ENCODE results near the gene SLC38A6.

Gene SLC38A6

DNA sequence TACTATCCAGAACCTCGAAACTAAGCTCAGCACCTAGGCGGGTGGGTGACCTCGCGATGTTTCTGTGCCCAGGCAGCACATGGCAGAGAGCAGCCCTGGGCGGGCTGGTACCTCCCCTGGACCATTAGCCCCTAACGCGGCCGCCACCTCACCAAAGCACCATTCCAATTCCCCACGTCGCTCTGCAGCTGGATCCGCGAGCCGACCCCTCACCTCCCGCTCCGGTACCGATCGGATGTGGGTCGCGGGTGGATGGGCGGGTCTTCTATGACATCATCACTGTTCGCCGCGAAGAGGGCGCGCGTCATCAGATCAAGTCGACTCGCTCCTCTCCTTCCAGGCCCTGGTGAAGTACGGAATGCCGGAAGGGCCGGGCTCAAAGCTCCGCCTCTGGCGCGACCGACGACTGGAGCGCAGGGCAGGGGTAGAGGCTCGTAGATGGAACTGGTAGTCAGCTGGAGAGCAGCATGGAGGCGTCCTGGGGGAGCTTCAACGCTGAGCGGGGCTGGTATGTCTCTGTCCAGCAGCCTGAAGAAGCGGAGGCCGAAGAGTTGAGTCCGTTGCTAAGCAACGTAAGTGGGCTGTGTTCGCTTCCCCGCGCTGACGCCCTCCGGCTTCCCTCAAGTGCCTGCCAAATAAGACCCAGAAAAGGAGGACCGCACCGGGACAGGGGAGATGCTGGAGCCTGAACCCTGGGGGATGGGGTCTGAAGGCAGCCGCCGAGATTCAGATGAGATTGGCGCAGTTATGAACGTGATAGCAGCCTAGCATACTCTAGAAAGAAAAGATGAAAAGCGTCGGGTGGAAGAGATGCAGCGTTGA, at the start of gene SLC38A6, which contains the start of gene TRMT5:
TSS of gene SLC38A6 (plus strand) at position 435 of the 822 bp plus-strand sequence. CDS start at position 468, 33 bp downstream.
TSS of gene TRMT5 (minus strand) at position 269 of the 822 bp plus-strand sequence. CDS start at position 163, 106 bp downstream.
- peak; percentile 82 for DNase-seq (ENCODE audit: low read depth)

DNA sequence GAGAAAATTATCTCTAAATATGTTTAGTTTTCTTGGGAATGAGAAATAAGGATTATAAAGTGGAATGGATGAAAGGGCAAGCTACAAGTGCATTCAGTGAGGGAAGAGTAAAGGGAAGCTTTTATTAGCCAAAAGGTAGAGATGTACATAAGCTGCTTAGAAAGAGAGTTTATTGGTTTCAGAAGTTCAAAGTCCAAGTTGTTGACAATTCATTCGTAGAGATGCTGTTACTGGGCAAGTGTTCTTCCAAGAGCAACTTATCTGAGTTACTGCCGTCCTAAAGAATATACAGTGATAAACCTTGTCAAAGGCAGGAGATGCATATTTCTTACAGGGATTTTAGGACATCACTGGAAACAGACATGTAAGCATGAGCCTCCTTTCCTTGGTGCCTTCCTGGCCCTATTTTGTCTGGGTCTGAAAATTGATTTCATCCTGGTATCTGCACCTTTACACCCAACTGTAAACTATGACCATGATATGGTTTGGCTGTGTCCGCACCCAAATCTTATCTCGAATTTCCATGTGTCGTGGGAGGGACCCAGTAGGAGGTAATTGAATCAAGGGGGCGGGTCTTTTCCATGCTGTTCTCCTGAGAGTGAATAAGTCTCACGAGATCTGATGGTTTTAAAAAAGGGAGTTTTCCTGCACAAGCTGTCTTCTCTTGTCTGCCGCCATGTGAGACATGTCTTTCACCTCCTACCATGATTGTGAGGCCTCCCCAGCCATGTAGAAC, 47.0 kb upstream of the SLC38A6 start:
- DNase-seq (ENCODE audit: low read depth): no peak

DNA sequence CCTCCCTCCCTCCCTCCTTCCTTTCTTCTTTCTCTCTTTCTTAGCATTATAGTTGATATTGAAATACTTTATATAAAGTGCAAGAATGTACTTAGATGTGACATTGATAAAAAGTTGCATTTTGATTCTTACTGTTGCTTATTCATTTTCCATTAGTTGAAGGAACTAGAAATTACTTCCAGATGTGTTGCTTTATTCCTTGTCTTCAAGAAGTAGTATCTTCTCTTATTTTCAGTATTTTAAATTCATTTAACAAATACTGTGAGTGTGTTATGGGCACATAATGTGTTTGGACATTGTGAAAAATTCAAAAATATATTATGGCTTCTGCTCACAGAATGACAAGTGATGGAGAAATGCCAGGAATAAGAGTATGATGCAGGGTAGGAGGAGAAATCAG, 45.7 kb upstream of the SLC38A6 start:
- no peak for DNase-seq (ENCODE audit: low read depth)

DNA sequence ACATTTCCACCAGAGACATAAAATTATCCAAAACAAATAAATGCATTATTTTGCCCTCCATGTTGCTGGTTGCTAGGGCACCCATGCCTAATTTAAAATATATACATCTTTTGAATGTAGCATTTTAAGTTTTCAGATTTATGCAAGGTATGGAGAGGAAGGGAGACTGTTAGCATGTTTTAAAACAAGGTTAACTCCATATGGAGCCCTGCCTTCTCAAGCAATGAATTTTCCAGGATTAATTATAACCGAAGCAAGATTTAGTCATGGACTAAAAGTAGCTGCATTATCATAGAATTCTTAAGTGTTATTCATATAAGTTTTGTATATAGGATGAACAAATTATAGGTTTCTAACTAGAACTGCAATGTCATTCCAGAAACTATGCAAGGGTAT, 37.4 kb upstream of the SLC38A6 start:
- DNase-seq (ENCODE audit: low read depth): no peak

DNA sequence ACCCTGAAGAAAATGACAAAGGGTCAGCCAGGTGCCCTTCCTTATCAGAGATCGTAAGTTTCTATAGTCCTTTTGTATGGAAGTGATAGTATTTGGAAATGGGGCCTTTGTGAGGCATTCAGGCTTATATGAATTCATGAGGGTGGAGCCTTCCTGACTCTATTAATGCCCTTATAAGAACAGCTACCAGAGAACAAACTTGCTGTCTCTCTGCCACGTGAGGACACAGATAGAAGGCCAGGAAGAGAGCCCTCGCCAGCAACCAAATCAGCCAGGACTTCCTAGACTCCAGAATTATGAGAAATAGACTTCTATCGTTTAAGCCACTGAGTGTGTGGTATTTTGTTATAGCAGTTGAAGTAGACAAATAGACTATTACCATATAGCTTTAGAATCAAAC, 36.8 kb upstream of the SLC38A6 start:
- DNase-seq (ENCODE audit: low read depth): no peak

DNA sequence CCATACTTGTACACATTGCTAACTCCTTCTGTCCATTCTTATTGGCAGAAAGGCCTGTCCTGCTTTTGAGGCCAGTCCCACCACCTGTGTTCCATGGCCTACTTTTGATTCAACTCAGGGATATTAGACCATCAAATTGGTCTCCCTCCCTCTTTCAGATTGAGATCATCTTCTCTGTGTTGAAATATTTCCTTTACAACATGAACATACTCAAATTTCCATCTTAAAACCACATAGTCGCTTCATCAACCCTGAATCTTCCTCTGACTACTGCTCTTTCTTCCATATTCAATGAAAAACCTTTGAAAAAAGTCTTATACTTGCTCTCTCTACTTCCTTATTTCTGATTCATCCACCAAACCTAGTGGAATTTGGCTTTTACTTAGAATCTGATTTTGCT, 35.1 kb upstream of the SLC38A6 start:
- no peak for DNase-seq (ENCODE audit: low read depth)

DNA sequence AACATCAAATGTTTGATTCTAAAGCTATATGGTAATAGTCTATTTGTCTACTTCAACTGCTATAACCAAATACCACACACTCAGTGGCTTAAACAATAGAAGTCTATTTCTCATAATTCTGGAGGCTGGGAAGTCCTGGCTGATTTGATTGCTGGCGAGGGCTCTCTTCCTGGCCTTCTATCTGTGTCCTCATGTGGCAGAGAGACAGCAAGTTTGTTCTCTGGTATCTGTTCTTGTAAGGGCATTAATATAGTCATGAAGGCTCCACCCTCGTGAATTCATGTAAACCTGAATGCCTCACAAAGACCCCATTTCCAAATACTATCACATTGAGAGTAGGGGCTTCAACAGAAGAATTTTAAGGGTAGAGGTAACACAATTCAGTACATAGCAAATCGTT, 34.3 kb upstream of the SLC38A6 start:
- no peak for DNase-seq (ENCODE audit: low read depth)

DNA sequence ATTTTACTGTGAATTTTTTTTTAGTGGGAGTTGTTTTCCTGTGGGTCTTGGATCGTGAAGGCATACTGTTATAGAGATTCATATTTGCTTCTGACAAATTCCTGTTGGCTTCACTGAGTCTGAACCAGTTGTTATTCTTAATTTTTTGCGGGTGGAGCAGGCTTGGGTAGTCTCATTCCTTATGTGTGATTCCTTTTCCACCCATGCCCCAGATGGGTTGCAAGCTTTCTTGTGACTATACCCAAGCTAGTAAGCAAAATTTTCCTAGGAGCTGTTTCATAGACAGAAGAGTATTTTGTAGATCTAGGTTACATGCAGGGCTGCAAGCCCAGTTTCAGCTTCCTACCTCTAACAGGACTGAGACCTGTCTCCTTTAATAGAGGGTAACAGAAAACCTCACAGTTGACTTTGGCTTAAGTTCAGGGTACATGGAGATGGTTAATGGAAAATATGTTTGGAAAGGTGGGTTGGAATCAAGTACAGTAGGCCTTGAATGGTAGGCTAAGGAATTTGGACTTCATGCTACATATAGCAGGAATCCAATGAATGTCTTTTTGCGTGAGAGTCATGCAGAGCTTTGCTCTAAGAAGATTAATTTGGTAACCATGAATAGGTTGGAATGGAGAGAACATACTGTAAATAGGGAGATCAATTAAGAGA, 29.1 kb upstream of the SLC38A6 start:
- DNase-seq (ENCODE audit: low read depth): no peak

DNA sequence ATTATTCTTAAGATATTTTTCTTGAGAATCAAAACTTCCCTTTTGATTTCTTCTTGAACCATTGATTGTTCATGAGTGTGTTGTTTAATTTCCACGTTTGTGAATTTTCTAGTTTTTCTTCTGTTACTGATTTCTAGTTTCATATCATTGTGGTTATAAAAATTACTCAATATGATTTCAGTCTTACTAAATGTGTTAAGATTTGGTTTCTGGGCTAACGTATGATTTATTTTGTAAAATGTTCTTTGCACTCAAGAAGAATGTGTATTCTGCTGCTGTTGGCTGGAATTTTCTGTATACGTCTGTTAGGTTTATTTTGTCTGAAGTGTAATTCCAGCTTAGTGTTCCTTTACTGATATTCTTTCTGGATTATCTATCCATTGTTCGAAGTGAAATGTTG, 24.8 kb upstream of the SLC38A6 start:
- no peak for DNase-seq (ENCODE audit: low read depth)

DNA sequence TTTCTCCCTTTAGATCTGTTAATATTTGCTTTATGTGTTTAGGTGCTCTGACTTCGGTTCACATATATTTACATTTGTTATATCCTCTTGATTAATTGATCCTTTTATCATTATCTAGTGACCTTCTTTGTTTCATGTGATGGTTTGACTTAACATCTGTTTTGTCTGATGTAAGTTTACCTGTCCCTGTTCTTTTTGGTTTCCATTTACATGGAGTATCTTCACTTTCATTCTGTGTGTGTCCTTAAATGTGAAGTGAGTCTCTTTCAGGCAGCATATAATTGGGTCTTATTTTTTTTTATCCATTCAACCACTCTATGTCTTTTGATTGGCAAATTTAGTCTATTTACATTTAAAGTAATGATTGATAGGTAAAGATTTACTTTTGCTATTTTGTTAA, 24.4 kb upstream of the SLC38A6 start:
- no peak for DNase-seq (ENCODE audit: low read depth)

DNA sequence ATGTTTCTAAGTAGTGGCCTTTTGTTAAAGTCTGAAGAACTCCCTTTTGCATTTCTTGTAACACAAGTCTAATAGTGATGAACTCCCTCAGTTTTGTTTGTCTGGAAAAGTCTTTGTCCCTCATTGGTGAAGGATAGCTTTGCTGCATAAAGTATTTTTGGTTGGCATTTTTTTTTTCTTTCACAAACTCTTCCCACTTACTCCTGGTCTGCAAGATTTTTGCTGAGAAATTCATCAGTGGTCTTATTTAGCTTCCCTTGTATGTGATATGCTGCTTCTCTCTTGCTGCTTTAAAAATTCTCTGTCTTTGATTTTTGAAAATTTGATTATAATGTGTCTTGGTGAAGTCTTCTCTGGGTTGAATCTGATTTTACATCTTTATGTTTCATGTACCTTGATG, 22.9 kb upstream of the SLC38A6 start:
- no peak for DNase-seq (ENCODE audit: low read depth)

DNA sequence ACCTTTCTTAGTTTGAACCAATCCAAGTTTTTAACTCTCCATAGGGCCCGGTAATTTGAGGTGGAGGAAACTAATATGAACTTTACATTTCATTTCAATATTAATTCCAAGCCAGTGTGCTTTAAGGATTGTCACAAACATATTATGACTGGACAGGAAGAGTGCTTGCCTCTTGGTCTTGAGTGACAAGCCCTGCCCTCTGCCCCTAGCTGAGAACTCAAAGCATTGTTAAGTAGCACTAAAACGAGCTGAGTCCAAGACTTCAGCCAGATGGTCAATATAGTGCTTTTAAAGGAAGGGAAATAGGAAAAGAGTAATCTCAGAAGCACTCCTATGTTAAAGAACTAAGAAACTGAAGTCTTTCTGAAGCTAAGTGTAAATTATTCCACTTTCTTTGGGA, 17.3 kb upstream of the SLC38A6 start:
- no peak for DNase-seq (ENCODE audit: low read depth)

DNA sequence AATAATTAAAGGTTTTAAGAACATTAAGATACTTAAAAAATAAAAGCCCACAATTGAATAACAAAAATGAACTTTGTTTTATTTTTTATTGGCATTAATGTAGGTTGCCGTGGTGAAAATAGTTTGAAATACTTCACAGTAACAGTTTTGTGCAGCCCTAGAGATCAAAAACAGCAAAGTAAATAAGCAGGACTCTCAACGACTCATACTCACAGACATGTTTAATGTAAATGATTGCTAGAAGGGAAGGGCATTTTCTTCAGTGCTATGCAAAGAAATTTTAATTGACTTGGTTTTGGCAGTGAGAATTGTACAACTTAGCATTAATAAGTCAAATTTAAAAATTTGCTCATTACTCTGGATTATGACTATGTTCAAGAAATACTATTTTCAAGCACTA, 16.1 kb upstream of the SLC38A6 start:
- DNase-seq (ENCODE audit: low read depth): no peak

DNA sequence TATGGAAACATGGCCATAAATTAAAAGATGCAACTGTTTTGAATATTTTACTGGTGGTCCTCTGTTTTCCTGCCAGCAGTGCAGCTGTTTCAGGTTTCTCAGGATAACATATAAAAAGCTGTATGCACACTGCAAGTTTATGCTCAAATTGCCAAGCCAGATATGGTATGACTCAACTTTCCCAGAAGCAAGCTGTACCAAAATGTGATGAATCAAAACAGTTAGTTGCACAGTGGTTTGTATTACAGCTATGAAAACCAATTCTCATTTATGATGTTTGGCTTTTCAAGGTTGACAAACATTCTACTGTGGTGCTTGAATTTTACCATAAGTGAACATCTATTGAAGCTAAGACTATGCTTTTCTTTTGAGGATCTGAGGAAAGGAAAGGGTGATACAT, 15.6 kb upstream of the SLC38A6 start:
- no peak for DNase-seq (ENCODE audit: low read depth)

DNA sequence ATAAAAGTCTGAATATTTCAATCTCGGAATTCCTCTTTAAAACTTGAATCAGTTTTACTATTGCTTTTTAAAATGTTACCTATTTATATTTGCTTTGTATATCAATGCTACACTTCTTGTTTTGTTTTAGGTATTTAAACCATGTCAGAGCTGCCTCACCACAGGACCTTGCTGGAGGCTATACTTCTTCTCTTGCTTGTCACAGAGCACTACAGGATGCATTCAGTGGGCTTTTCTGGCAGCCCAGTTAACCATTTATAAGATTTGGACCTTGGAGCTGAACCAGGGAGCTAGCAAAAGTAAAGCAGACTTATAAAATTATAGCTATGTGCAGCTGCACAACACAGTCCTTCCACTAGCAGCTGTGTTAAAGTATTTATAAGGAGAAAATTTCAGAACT, 12.9 kb upstream of the SLC38A6 start:
- no peak for DNase-seq (ENCODE audit: low read depth)

DNA sequence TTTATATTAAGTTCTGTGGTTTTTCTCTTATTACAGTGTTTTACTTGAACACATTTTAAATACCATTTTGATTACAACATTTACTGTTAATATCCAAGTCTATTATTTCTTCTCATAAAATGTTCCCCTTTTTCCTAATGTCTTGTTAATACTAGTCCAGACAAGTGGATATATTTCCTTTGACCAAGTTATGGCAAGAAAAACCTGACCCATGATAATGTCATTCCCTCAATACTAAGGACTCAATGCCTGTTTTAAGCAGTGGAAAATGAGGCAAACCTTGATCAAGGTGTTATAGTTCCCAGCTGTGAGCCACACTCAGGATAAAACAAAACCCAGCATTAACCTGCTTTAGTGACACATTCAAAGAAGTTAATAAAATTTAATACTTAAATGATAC, 12.4 kb upstream of the SLC38A6 start:
- no peak for DNase-seq (ENCODE audit: low read depth)

DNA sequence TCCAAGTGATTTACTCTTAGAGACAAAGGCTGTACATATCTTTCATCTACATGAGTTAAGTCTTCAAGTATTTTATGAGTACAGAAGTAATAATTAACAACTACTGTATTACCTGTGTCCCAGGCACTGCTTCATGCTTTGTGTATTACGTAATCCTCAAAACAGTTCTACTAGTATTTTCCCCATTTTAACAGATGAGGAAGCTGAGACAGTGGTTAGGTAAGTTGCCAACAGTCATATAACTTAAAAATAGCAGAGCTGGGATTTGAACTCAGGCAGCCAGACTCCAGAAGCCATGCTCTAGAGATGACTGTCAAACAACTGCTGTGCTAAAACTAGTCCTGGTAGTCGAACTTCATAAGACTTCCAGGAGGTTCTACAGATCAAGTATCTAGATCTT, 10.9 kb upstream of the SLC38A6 start:
- no peak for DNase-seq (ENCODE audit: low read depth)

DNA sequence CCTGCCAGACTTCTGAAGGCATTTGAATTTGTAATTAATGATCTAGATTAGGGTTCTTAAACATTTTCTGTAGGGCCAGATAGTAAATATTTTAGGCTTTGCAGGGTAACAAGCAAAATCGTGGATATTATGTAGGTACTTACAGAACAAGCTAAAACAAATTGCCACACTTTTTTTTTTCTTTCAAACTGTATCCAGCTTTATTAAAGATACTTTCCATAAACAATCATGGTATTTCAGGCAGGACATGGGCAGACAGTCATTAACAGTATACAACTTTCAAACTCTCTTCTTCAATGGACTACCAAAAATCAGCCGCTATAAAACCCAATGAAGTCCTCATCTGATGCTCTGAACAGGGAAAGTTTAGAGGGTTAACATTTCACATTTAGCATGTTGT, 9.8 kb upstream of the SLC38A6 start:
- DNase-seq (ENCODE audit: low read depth): no peak

DNA sequence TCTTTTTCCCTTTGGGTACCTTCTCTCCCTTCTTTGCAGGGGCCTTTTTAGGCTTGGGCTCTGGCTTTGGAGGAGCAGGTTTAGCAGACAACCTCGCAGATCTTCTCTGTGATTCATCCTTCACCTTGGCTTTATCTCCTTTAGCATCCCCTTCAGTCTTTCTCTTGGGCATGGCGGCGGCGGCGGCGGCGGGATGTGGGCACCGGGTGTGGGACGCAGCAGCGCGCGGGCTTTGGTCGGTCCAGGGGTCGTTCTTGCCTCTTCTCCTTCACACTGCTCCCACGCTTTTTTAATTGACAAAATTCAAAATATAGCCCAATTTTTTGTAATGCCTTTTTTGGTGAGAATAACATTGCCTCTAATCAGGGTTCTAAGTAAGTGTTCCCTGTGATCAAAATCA, 8.8 kb upstream of the SLC38A6 start:
- DNase-seq (ENCODE audit: low read depth): no peak

DNA sequence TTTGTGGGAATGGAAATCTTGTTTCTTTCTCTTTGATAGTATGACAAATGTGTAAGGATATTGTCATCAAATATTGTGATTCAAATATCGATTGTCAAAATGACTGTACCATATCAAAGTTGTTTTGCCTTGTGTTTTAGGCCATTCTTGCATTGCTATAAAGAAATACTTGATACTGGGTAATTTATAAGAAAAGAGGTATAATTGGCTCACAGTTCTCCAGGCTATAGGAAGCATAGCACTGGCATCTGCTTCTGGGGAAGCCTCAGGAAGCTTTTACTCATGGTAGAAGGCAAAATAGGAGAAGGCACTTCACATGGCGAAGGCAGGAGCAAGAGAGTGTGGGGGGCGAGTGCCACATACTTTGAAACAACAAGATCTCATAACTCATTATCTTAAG, 8.0 kb upstream of the SLC38A6 start:
- no peak for DNase-seq (ENCODE audit: low read depth)

DNA sequence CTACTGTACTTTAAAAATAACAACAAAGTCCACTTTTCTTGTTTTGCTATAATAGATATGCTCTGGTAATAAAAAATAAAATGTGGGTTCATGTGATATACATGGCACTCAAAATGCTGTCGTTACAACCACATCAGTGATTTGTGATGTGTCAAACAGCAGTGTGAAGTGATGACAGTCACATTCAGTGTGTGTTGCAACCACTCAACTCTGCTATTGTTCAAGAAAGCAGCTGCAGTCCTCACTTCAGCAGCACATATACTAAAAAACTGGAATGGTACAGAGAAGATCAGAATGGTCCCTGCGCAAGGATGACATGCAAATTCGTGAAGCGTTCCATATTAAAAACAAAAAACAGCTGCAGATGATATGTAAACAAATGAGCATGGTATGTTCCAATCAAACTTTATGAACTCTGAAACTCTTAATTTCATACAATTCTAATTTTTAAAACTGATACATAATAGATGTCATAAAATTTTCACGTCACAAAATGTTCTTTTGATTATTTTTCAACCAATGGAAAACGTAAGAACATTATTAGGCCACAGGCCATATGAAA, 6.9 kb upstream of the SLC38A6 start:
- DNase-seq (ENCODE audit: low read depth): no peak

DNA sequence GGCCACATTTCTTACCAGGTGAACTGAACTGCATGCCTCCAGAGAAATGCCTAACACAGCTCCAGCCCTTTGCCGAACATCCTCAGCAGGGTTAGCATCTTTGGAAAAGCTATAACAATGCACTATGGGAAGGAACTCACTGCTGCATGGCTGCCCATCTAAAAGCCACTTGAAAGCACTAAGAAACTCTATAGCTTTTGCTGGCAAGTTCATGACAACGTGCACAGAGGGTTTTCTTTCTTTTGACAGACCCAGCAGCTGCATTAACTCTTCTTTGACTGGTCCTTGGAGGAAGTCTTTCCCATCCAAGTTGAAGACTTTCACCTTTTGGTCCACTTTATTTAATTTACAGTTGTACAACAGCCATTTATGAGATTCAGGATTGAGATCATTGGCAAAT, 5.5 kb upstream of the SLC38A6 start:
- DNase-seq (ENCODE audit: low read depth): no peak

DNA sequence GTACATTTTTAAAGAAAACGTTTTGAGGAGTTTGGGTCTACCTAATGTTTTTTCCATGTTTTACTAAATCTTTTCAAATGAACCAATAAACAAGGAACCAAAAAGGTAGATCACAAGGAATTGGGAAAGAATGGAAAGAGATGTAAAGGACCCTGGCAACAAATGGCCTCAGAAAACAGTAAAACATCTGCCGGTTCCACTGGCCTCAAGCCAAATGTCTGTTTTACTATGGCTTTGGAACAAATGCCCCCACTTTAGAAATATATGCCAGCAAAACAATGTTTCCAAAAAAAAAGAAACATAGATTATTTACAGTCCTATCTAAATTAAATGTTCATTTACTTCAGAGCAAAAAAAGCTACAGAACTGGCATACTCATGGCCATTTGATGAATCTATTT, 3.2 kb upstream of the SLC38A6 start:
- no peak for DNase-seq (ENCODE audit: low read depth)

Data from stimulated activated CD8-positive, alpha-beta memory T cell treated with anti-CD3 and anti-CD28 coated beads, Interleukin-4, amount 100 ng/mL, for 24 hours (primary cell).